RWPE2 (cell line): ENCODE results near the gene ASAP2.
A peak's percentile ranks its signal among the peaks of the same experiment; 100 is the strongest.

Experiments
- ATAC-seq: fragments of 200-7000 bp; cut with Tn5 transposase; 3 replicates; pipeline ENCODE4 v1.9.1; 2021; ENCODE audit warnings: low read depth
- DNase-seq: peaks from one replicate; pipeline ENCODE4 v3.0.0-alpha.2; 2020; ENCODE audit warnings: low spot score
- H3K27ac ChIP-seq: fragments of 450-650 bp; 2 replicates; pipeline ENCODE4 v1.5.1; 2017; ENCODE audit warnings: mild to moderate bottlenecking; ENCODE audit not compliant: poor library complexity, severe bottlenecking
- H3K27me3 ChIP-seq: fragments of 250-450 bp; sonication (Bioruptor Pico); 2 replicates; pipeline ENCODE4 v1.5.1; 2021; ENCODE audit warnings: mild to moderate bottlenecking, moderate library complexity; ENCODE audit not compliant: insufficient read depth, poor library complexity, severe bottlenecking
- H3K36me3 ChIP-seq: fragments of 250-450 bp; sonication (Bioruptor Pico); 2 replicates; pipeline ENCODE4 v1.5.1; 2020; ENCODE audit warnings: low read depth, mild to moderate bottlenecking, moderate library complexity
- H3K4me1 ChIP-seq: fragments of 250-450 bp; sonication (Bioruptor Pico); 2 replicates; pipeline ENCODE4 v1.5.1; 2021; ENCODE audit warnings: mild to moderate bottlenecking, moderate library complexity; ENCODE audit not compliant: insufficient read depth, poor library complexity, severe bottlenecking
- H3K4me3 ChIP-seq: fragments of 250-450 bp; sonication (Bioruptor Pico); 2 replicates; pipeline ENCODE4 v1.5.1; 2021; ENCODE audit warnings: mild to moderate bottlenecking, moderate library complexity; ENCODE audit not compliant: severe bottlenecking
- H3K9me3 ChIP-seq: fragments of 250-450 bp; sonication (Bioruptor Pico); 2 replicates; pipeline ENCODE4 v1.5.1; 2021; ENCODE audit warnings: mild to moderate bottlenecking, moderate library complexity; ENCODE audit not compliant: severe bottlenecking
- CTCF ChIP-seq: fragments of 450-650 bp; IDR thresholded peaks from one replicate; pipeline ENCODE4 v1.5.1; 2017; ENCODE audit warnings: mild to moderate bottlenecking, moderate library complexity; ENCODE audit not compliant: poor library complexity, severe bottlenecking

The ASAP2 gene

GRCh38 chr2:9274701-9275343 lies 68.2 kb downstream of the ASAP2 start:
- peaks cover 18% of the 10 kb centered on the region for H3K4me1 ChIP-seq
- no peak for TF ChIP-seq CTCF
- no peak overlapping the region for H3K4me3 ChIP-seq
- H3K27ac ChIP-seq = peak overlapping the region; percentile 50
- H3K9me3 ChIP-seq = peaks cover 2% of the 10 kb centered on the region
- no peaks in the 10 kb centered on the region for H3K27me3 ChIP-seq
- peaks cover 35% of the 10 kb centered on the region for H3K36me3 ChIP-seq
- DNase-seq (no peak), ATAC-seq (no peak; the same call in 2 of the 3 replicates)

- H3K27me3 ChIP-seq = no peaks in the 10 kb centered on the region
- H3K9me3 ChIP-seq = peaks cover 2% of the 10 kb centered on the region
- H3K36me3 ChIP-seq = peaks cover 39% of the 10 kb centered on the region
- no peak overlapping the region for H3K4me3 ChIP-seq
- TF ChIP-seq CTCF = no peak
- H3K27ac ChIP-seq = peak overlapping the region; percentile 50
- DNase-seq (no peak), ATAC-seq (no peak)
- peaks cover 18% of the 10 kb centered on the region for H3K4me1 ChIP-seq
These were observed 68.8 kb downstream of the ASAP2 start for GRCh38 chr2:9275399-9275798.

GRCh38 chr2:9276074-9276473 lies 69.5 kb downstream of the ASAP2 start:
- Histone ChIP-seq H3K4me3 (no peak overlapping the region), H3K9me3 (peaks cover 2% of the 10 kb centered on the region), H3K27ac (peak overlapping the region; percentile 50), H3K27me3 (no peaks in the 10 kb centered on the region), H3K4me1 (peaks cover 18% of the 10 kb centered on the region), H3K36me3 (peaks cover 44% of the 10 kb centered on the region)
- ATAC-seq (no peak), DNase-seq (no peak)
- TF ChIP-seq CTCF = no peak

GRCh38 chr2:9276901-9277451 lies 70.4 kb downstream of the ASAP2 start:
- no peaks in the 10 kb centered on the region for H3K27me3 ChIP-seq
- H3K4me3 ChIP-seq = no peak overlapping the region
- H3K27ac ChIP-seq = no peak overlapping the region
- peaks cover 2% of the 10 kb centered on the region for H3K9me3 ChIP-seq
- no peak for TF ChIP-seq CTCF
- ATAC-seq (no peak), DNase-seq (no peak)
- peaks cover 18% of the 10 kb centered on the region for H3K4me1 ChIP-seq
- H3K36me3 ChIP-seq = peaks cover 47% of the 10 kb centered on the region

GRCh38 chr2:9278439-9278838 lies 71.8 kb downstream of the ASAP2 start:
- peaks cover 12% of the 10 kb centered on the region for H3K4me1 ChIP-seq
- no peaks in the 10 kb centered on the region for H3K27me3 ChIP-seq
- no peaks in the 10 kb centered on the region for H3K9me3 ChIP-seq
- DNase-seq = no peak
- H3K36me3 ChIP-seq = peaks cover 47% of the 10 kb centered on the region
- ATAC-seq = no peak
- peak overlapping the region; percentile 1 for H3K27ac ChIP-seq
- TF ChIP-seq CTCF = no peak
- H3K4me3 ChIP-seq = no peak overlapping the region
